HUES64 (cell line): Measurements from ENCODE around the gene FBXW10B.
"Not testable (repeated sequence)": the region's sequence is repeated elsewhere in the genome, so short reads cannot be mapped to it uniquely, and the experiment has no call there.

Experiments
- H3K27ac ChIP-seq: 2 replicates; pipeline ENCODE4 v1.7.0; 2013; ENCODE audit warnings: low read depth, low read length, inconsistent platforms
- H3K27me3 ChIP-seq: 2 replicates; pipeline ENCODE4 v1.6.1; 2013; ENCODE audit warnings: mild to moderate bottlenecking, low read length; ENCODE audit not compliant: insufficient read depth
- H3K36me3 ChIP-seq: 2 replicates; pipeline ENCODE4 v1.6.1; 2013; ENCODE audit warnings: mild to moderate bottlenecking, low read length; ENCODE audit not compliant: insufficient read depth
- H3K4me1 ChIP-seq: 2 replicates; pipeline ENCODE4 v1.6.1; 2013; ENCODE audit warnings: mild to moderate bottlenecking, low read length, moderate library complexity; ENCODE audit not compliant: insufficient read depth
- H3K4me3 ChIP-seq: 2 replicates; pipeline ENCODE4 v1.5.1; 2013; ENCODE audit warnings: mild to moderate bottlenecking, low read length, moderate library complexity
- H3K9ac ChIP-seq: 2 replicates; pipeline ENCODE4 v1.6.1; 2013; ENCODE audit warnings: mild to moderate bottlenecking, low read depth, low read length
- H3K9me3 ChIP-seq: 2 replicates; pipeline ENCODE4 v1.6.1; 2013; ENCODE audit warnings: low read depth, low read length; ENCODE audit not compliant: insufficient read depth
- WGBS: fragments of 150-250, 120-280 bp; methylation state at CpG from one replicate; pipeline ENCODE4 v1.1.7; 2013; ENCODE audit warnings: missing lambda C conversion rate; 5-methylcytosine and 5-hydroxymethylcytosine counted together

FBXW10B gene

DNA sequence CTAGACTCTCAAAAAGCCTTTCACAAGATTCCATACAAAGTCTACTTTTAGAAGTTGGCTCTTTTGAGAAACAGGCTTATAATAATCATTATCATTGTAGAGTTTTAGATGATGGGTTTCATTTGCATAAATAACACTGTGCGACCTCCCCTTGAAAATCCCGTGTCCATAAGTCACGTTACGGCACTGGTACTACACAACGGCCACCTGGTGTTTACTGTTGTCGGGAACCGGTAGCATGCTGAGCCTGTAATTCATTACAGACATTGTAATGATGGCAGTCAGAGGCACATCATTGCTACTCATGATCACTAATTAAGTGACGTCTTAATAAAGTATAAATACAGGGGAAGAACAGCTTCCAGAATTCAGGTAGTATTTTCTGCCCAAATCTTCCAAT lies 31.5 kb downstream of the FBXW10B start:
- not testable (repeated sequence) for H3K9me3 ChIP-seq, H3K4me3 ChIP-seq, H3K4me1 ChIP-seq, H3K36me3 ChIP-seq, H3K9ac ChIP-seq, H3K27ac ChIP-seq, H3K27me3 ChIP-seq
- WGBS = 88% methylated on average over 8 of the region's 8 CpGs

- WGBS = 85% methylated on average over 1 of the region's 5 CpGs
- H3K9me3 ChIP-seq, H3K36me3 ChIP-seq, H3K27ac ChIP-seq, H3K4me3 ChIP-seq, H3K9ac ChIP-seq, H3K27me3 ChIP-seq, H3K4me1 ChIP-seq: not testable (repeated sequence)
Measured at GRCh38 chr17:15583313-15583712, 36.2 kb downstream of the FBXW10B start.

DNA sequence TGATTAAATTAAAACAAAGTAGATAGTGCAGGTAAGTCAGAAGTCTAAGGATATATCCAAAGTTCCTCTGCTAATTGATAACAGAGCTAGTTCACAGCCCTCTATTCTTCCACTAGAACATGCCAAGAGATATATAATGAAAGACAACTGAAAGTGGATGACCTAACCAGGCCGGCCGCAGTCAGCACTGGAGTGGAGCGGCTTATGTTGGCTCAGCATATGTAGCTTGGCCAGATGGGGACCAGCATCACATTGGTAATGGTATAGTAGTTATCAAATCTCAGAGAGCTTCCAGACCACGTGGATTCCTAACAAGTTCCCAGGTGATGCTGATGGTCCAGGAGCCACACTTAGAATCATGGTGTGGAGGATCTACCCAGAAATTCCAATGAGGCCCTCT lies 38.0 kb downstream of the FBXW10B start:
- H3K27me3 ChIP-seq, H3K4me1 ChIP-seq, H3K36me3 ChIP-seq, H3K4me3 ChIP-seq, H3K27ac ChIP-seq, H3K9me3 ChIP-seq, H3K9ac ChIP-seq: not testable (repeated sequence)
- 100% methylated on average over 3 of the region's 4 CpGs for WGBS

DNA sequence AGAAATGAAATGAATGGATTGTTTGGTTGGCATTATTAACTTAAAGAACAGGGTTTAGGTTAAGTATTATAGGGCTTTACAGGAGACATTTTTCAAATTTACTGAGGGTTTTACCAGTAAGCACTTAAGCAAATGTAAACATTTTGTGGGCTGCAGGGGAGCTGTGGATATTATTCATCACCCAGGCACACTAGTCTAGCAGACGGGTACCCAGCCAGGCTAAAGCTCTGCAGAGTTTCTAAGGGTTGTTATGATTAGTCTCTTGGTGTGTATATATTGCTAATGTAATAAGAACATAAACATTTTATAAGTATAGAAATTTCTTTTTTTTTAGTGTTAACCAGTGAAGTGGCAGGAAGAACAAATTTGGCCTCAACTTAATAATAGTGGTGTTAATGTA lies 42.7 kb downstream of the FBXW10B start:
- H3K4me3 ChIP-seq, H3K27ac ChIP-seq, H3K27me3 ChIP-seq, H3K9me3 ChIP-seq, H3K4me1 ChIP-seq, H3K36me3 ChIP-seq, H3K9ac ChIP-seq: not testable (repeated sequence)
- no CpG with 5 or more reads among the region's 1 CpG for WGBS

GRCh38 chr17:15574660-15575059 lies 44.8 kb downstream of the FBXW10B start:
- H3K4me1 ChIP-seq, H3K4me3 ChIP-seq, H3K36me3 ChIP-seq, H3K9me3 ChIP-seq, H3K27me3 ChIP-seq, H3K9ac ChIP-seq, H3K27ac ChIP-seq: not testable (repeated sequence)
- 100% methylated on average over 2 of the region's 5 CpGs for WGBS

DNA sequence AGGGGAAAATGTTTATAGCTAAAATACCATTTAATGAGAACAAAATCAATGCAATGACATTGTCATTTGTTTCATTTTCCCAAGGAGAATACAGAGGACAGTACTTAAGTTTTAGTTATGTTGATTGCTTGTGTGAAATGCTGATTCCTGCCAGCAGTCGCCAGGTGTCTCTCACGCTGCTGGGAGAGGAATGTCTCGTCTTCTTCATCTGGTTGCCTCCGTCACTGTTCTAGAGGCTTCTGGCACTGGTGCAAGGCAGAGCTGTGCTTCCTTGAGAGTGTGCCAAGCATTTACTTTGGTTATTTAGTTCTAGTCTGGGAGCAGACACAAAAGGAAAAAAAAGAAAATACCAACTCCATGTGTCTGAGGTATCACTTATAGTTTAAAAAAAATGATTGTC lies 45.6 kb downstream of the FBXW10B start:
- not testable (repeated sequence) for H3K9me3 ChIP-seq, H3K27me3 ChIP-seq, H3K4me1 ChIP-seq, H3K36me3 ChIP-seq, H3K4me3 ChIP-seq, H3K9ac ChIP-seq, H3K27ac ChIP-seq
- WGBS = 35% methylated on average over 4 of the region's 4 CpGs
